ENCODE measurements around the gene TRIM2. TPM values are rescaled to one million over a fixed set of nuclear protein-coding genes. Genes with fewer than 3 reads are reported as not detected.

The TRIM2 gene
- total RNA-seq, 1 experiment from 2014 or later: 49.6 TPM

DNA sequence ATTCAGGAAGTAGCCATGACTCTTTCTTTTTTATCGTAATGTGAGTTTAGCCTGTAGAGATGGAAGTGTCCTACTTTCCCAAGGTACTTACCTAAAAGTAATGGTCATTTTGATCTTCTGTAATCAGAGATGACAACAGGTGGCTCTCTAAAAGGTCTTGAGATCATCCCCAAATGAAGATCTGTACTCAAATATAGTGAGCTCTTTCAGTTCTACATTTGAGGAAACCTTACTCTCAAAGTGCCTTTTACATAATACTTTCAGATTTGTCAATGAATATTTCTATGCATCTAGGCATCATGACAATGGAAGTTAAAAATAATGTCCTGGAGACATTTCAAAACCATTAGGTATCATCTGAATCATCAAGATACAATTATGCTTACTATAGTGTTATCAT is 123.0 kb downstream of the TRIM2 start:
- Mint-ChIP-seq H3K4me3 (ENCODE audit: low read depth, unreplicated experiment) (no peak overlapping the region), H3K36me3 (ENCODE audit: insufficient read depth, unreplicated experiment) (peaks cover 4% of the 10 kb centered on the region), H3K27me3 (ENCODE audit: unreplicated experiment) (no peaks in the 10 kb centered on the region), H3K27ac (ENCODE audit: unreplicated experiment) (no peak overlapping the region), H3K4me1 (ENCODE audit: low read depth, unreplicated experiment) (no peaks in the 10 kb centered on the region), H3K9me3 (ENCODE audit: low read depth, unreplicated experiment) (no peaks in the 10 kb centered on the region)
- DNase-seq: no peak
- intact Hi-C loops (cut with micrococcal nuclease; ENCODE audit: unreplicated experiment): no loop called here
- TF ChIP-seq, protein P1, sequence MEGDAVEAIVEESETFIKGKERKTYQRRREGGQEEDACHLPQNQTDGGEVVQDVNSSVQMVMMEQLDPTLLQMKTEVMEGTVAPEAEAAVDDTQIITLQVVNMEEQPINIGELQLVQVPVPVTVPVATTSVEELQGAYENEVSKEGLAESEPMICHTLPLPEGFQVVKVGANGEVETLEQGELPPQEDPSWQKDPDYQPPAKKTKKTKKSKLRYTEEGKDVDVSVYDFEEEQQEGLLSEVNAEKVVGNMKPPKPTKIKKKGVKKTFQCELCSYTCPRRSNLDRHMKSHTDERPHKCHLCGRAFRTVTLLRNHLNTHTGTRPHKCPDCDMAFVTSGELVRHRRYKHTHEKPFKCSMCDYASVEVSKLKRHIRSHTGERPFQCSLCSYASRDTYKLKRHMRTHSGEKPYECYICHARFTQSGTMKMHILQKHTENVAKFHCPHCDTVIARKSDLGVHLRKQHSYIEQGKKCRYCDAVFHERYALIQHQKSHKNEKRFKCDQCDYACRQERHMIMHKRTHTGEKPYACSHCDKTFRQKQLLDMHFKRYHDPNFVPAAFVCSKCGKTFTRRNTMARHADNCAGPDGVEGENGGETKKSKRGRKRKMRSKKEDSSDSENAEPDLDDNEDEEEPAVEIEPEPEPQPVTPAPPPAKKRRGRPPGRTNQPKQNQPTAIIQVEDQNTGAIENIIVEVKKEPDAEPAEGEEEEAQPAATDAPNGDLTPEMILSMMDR (IDR thresholded peaks at IDR 0.05; ENCODE audit: unreplicated experiment): no peak
- BruUV-seq (replicated peaks): no TSS peak
- CTCF ChIA-PET: no interaction called here

GRCh38 chr4:153332936-153333335 is 128.7 kb downstream of the TRIM2 start:
- CTCF ChIA-PET: no interaction called here
- Mint-ChIP-seq H3K27ac (ENCODE audit: unreplicated experiment) (no peak overlapping the region), H3K4me1 (ENCODE audit: low read depth, unreplicated experiment) (no peaks in the 10 kb centered on the region), H3K9me3 (ENCODE audit: low read depth, unreplicated experiment) (no peaks in the 10 kb centered on the region), H3K36me3 (ENCODE audit: insufficient read depth, unreplicated experiment) (peaks cover 6% of the 10 kb centered on the region), H3K4me3 (ENCODE audit: low read depth, unreplicated experiment) (no peak overlapping the region), H3K27me3 (ENCODE audit: unreplicated experiment) (no peaks in the 10 kb centered on the region)
- intact Hi-C loops (cut with micrococcal nuclease; ENCODE audit: unreplicated experiment): no loop called here
- BruUV-seq (replicated peaks): no TSS peak
- no peak for DNase-seq
- TF ChIP-seq, protein P1 (IDR thresholded peaks at IDR 0.05; ENCODE audit: unreplicated experiment): no peak

DNA sequence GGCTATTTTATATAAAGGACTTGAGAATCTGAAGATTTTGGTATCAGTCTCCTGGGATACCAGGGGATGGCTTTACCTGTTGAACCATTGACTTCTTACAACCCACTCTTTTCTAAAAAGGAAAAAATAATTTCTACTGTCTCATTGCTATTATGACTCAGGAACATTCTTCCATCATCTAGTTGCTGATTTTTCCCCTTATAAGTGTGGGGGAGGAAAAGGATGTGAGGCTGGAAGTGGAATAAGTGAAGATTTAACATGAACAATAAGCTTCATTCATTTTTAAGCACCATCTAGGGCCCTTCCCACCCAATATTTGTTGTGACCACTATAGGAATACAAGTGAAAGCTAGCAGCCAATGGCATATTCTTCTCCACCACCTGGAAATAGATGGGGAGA is 129.6 kb downstream of the TRIM2 start:
- Mint-ChIP-seq H3K27ac (ENCODE audit: unreplicated experiment) (no peak overlapping the region), H3K9me3 (ENCODE audit: low read depth, unreplicated experiment) (no peaks in the 10 kb centered on the region), H3K36me3 (ENCODE audit: insufficient read depth, unreplicated experiment) (peaks cover 6% of the 10 kb centered on the region), H3K27me3 (ENCODE audit: unreplicated experiment) (no peaks in the 10 kb centered on the region), H3K4me1 (ENCODE audit: low read depth, unreplicated experiment) (no peaks in the 10 kb centered on the region), H3K4me3 (ENCODE audit: low read depth, unreplicated experiment) (no peak overlapping the region)
- intact Hi-C loops (cut with micrococcal nuclease; ENCODE audit: unreplicated experiment): no loop called here
- TF ChIP-seq, protein P1 (IDR thresholded peaks at IDR 0.05; ENCODE audit: unreplicated experiment): no peak
- CTCF ChIA-PET: no interaction called here
- BruUV-seq (replicated peaks): no TSS peak
- no peak for DNase-seq

DNA sequence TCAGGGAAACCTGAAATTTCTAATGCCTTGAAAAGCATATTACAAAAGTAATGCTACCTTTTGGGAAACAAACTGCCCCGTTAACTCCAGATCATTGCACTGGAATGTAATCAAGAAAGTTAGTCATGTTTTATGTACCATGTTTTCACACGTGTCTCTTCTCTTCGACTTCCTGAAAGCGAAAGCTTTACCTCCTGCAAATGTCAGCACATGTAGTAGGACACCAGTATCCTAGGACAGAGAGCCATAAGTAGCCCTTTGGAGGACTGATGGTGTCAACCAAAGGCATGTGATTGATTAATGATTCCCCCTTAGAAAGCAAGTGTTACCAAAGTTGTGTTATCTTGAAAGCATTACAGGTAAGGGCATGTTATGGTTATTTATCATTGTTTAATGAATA is 131.4 kb downstream of the TRIM2 start:
- TF ChIP-seq, protein P1 (IDR thresholded peaks at IDR 0.05; ENCODE audit: unreplicated experiment): no peak
- BruUV-seq (replicated peaks): no TSS peak
- no peaks in the 10 kb centered on the region for H3K9me3 Mint-ChIP-seq (ENCODE audit: low read depth, unreplicated experiment)
- H3K27ac Mint-ChIP-seq (ENCODE audit: unreplicated experiment): no peak overlapping the region
- intact Hi-C loops (cut with micrococcal nuclease; ENCODE audit: unreplicated experiment): no loop called here
- H3K4me1 Mint-ChIP-seq (ENCODE audit: low read depth, unreplicated experiment): no peaks in the 10 kb centered on the region
- CTCF ChIA-PET: no interaction called here
- peaks cover 6% of the 10 kb centered on the region for H3K36me3 Mint-ChIP-seq (ENCODE audit: insufficient read depth, unreplicated experiment)
- no peaks in the 10 kb centered on the region for H3K27me3 Mint-ChIP-seq (ENCODE audit: unreplicated experiment)
- no peak for DNase-seq
- no peak overlapping the region for H3K4me3 Mint-ChIP-seq (ENCODE audit: low read depth, unreplicated experiment)

DNA sequence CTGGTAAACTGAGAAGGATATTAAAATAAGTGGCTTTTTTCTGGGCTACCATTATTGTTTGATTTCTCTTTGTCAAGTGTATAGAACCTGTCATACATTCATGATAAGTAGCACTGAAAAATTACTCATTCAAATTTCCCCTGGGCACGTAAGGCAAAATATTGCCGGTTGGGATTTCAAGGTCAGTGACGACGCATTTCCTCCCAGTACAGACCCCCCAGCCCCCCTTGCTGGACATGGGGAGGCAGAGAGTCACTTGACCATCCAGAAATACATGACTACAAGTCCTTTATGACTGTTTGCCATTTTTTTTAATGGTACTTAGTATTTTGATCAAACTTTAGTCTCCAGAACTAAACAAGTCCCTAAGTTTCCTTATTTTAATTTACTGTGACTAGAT is 133.4 kb downstream of the TRIM2 start:
- Mint-ChIP-seq H3K27me3 (ENCODE audit: unreplicated experiment) (no peaks in the 10 kb centered on the region), H3K36me3 (ENCODE audit: insufficient read depth, unreplicated experiment) (peaks cover 6% of the 10 kb centered on the region), H3K4me1 (ENCODE audit: low read depth, unreplicated experiment) (peaks cover 18% of the 10 kb centered on the region), H3K9me3 (ENCODE audit: low read depth, unreplicated experiment) (no peaks in the 10 kb centered on the region), H3K4me3 (ENCODE audit: low read depth, unreplicated experiment) (no peak overlapping the region), H3K27ac (ENCODE audit: unreplicated experiment) (no peak overlapping the region)
- intact Hi-C loops (cut with micrococcal nuclease; ENCODE audit: unreplicated experiment): no loop called here
- no TSS peak for BruUV-seq (replicated peaks)
- no peak for DNase-seq
- TF ChIP-seq, protein P1 (IDR thresholded peaks at IDR 0.05; ENCODE audit: unreplicated experiment): no peak
- CTCF ChIA-PET: no interaction called here
